Thyroid gland (tissue), 4 donors: ENCODE measurements around the gene NPEPPS.
"Not testable (repeated sequence)": the region's sequence is repeated elsewhere in the genome, so short reads cannot be mapped to it uniquely, and the experiment has no call there.

ENCODE experiments used
- CTCF ChIP-seq, 6 experiments: fragments of 200-600 bp in 3 of 6; fragments of 450-650 bp in 3 of 6; sonication (generic) in 3 of 6; IDR thresholded peaks; one replicate each; pipeline ENCODE4 v1.5.1; 2016 to 2019; ENCODE audit warnings: antibody characterized with exemption in 6 of 6, mild to moderate bottlenecking in 2 of 6, inconsistent platforms in 1 of 6, moderate library complexity in 1 of 6
- POLR2A ChIP-seq, 2 donors: fragments of 450-650 bp; IDR thresholded peaks; one replicate each; pipeline ENCODE4 v1.6.1; 2017; ENCODE audit warnings: antibody characterized with exemption in 2 of 2, mild to moderate bottlenecking in 2 of 2, moderate library complexity in 1 of 2

GRCh38 chr17:47572561-47572960 is 41.7 kb downstream of the NPEPPS start:
- not testable (repeated sequence) for TF ChIP-seq CTCF, POLR2A (IDR thresholded peaks at IDR 0.05)
